ENCODE results near the gene TBX1.

The TBX1 gene

GRCh38 chr22:19801340-19802000 is 40.9 kb downstream of the TBX1 start:
- no peak for DNase-seq (ENCODE audit: low read depth, low spot score)
- ChIA-PET CTCF (interaction anchor here (1.0 to 3.5 kb wide), 7 partner anchors 9 to 103 kb away, joined by 3 to 15 read pairs (median 5); no protein-coding TSS in a partner anchor), POLR2A (interaction anchor here (0.5 kb wide), 1 partner anchor 20 kb away, joined by 3 read pairs; no protein-coding TSS in a partner anchor)
- no peak overlapping the region for H3K4me3 ChIP-seq (ENCODE audit: low read depth, low read length)
- no peak for TF ChIP-seq CTCF (IDR thresholded peaks at IDR 0.05; ENCODE audit: insufficient read depth, low read length, missing control alignments)

DNA sequence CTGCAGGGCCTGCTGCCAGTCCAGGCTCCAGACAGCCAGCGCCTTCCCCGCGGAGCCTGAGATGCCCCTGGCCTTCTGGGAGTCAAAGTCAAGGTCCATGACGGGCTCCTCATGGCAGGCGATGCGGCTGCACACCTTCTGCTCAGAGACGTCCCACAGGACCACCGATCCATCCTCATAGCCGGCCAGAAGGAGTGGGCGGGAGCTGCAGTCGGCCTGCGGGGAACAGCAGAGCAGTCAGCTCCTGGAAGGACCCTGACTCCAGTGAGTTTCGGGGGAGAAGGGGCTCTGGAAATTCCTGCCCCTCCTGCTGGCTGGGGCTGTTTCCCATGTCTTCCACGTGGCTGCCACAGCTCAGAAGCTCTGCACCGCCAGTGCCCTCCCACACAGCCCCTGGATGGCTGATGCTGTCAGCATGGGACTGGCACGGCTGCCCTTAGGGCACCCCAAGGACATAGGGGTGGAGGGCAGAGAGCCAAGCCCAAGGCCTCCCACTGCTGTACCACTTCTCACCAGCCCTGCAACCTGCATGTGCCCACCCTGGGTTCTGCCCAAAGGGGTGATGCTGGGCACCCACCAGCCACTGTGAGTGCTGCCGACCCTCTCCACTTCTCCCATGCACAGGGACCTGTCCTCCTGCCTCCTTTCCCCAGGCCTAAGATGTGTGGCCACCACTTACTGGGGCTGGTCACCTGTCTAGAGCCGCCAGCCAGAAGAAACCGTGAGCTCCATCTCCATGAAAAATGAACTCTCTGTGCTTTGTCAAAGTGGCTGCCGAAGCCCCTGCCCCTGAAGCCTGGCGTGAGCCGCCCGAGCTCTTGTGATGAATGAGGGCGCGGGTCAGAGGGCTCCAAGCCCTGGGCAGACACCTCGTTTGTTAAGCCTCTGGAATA is 41.7 kb downstream of the TBX1 start:
- no peak for TF ChIP-seq CTCF (IDR thresholded peaks at IDR 0.05; ENCODE audit: insufficient read depth, low read length, missing control alignments)
- DNase-seq (ENCODE audit: low read depth, low spot score) = no peak
- POLR2A ChIA-PET = interaction anchor here (0.5 kb wide), 1 partner anchor 19 kb away, joined by 3 read pairs; no protein-coding TSS in a partner anchor
- H3K4me3 ChIP-seq (ENCODE audit: low read depth, low read length) = no peak overlapping the region
- CTCF ChIA-PET = interaction anchor here (1.0 to 3.5 kb wide), 3 partner anchors 9 to 72 kb away, joined by 3 to 15 read pairs (median 5); no protein-coding TSS in a partner anchor

GRCh38 chr22:19802894-19803735 is 42.5 kb downstream of the TBX1 start:
- no peak overlapping the region for H3K4me3 ChIP-seq (ENCODE audit: low read depth, low read length)
- ChIA-PET POLR2A (no interaction called here), CTCF (interaction anchor here (1.0 to 3.5 kb wide), 2 partner anchors 8 to 73 kb away, joined by 3 to 15 read pairs; no protein-coding TSS in a partner anchor)
- no peak for TF ChIP-seq CTCF (IDR thresholded peaks at IDR 0.05; ENCODE audit: insufficient read depth, low read length, missing control alignments)
- no peak for DNase-seq (ENCODE audit: low read depth, low spot score)

DNA sequence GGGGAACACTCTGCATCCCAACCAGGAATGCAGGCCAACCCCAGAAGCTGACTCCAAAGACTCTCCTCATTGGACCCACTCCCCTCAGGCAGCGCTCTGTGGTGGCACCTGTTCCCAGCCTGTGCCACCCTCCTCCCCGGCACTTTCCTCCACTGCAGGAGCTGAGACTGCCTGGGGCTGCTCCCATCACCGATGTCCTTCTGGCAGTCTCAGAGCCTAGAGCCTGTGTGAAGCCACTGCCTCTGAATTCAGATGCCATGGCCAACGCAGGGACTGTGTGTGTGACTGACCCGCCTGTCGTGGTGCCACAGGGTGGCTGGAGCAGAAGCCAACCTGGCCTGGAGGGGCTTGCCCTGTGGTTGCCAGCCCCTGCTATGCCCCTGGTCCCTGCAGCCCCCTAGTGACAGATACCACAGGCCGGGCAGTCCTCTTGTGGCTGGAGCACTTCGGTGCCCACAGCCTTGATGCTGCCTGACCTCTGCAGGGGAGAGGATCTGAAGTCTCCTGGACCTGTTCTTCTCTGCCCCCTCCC is 43.2 kb downstream of the TBX1 start:
- no peak overlapping the region for H3K4me3 ChIP-seq (ENCODE audit: low read depth, low read length)
- CTCF ChIA-PET = no interaction called here
- POLR2A ChIA-PET = no interaction called here
- DNase-seq (ENCODE audit: low read depth, low spot score) = no peak
- TF ChIP-seq CTCF (IDR thresholded peaks at IDR 0.05; ENCODE audit: insufficient read depth, low read length, missing control alignments) = no peak

DNA sequence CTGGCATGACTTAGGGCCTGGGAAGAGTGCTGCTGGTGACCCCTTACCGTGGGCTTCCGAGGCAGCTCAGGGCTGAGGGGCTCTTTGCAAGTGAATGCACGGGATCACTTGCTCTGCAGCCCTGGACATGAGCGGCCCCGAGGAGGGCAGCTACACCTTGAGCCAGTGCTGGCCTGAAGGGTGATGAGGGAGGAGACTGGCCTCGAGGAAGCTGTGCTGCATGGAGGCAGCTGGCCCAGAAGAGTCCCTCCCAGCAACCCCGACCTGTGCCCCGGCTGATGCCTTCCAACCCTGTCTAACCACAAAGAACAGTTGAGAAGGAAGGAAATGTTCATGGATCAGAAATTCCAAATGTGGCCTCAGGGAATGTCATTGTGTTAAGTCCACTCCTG is 45.2 kb downstream of the TBX1 start:
- TF ChIP-seq CTCF (IDR thresholded peaks at IDR 0.05; ENCODE audit: insufficient read depth, low read length, missing control alignments) = no peak
- ChIA-PET POLR2A (no interaction called here), CTCF (no interaction called here)
- no peak overlapping the region for H3K4me3 ChIP-seq (ENCODE audit: low read depth, low read length)
- no peak for DNase-seq (ENCODE audit: low read depth, low spot score)

Data from AG04449 (cell line).